Fibroblast of pulmonary artery (primary cell): ENCODE results near the gene MBNL2.

Source experiments
- DNase-seq: peaks from one replicate; pipeline ENCODE4 v3.0.0-alpha.2; 2010; ENCODE audit warnings: low read depth
- H3K4me3 ChIP-seq: replicated peaks from 2 replicates; pipeline ENCODE4 v1.5.1; 2011; ENCODE audit warnings: low read depth, mild to moderate bottlenecking, control low read depth, low read length, moderate library complexity
- TF ChIP-seq, protein P1 (sequence below): IDR thresholded peaks from 2 replicates; pipeline ENCODE4 v1.5.1; 2011; ENCODE audit warnings: mild to moderate bottlenecking, control low read depth, low read length, inconsistent platforms; ENCODE audit errors: missing control alignments

The MBNL2 gene

DNA sequence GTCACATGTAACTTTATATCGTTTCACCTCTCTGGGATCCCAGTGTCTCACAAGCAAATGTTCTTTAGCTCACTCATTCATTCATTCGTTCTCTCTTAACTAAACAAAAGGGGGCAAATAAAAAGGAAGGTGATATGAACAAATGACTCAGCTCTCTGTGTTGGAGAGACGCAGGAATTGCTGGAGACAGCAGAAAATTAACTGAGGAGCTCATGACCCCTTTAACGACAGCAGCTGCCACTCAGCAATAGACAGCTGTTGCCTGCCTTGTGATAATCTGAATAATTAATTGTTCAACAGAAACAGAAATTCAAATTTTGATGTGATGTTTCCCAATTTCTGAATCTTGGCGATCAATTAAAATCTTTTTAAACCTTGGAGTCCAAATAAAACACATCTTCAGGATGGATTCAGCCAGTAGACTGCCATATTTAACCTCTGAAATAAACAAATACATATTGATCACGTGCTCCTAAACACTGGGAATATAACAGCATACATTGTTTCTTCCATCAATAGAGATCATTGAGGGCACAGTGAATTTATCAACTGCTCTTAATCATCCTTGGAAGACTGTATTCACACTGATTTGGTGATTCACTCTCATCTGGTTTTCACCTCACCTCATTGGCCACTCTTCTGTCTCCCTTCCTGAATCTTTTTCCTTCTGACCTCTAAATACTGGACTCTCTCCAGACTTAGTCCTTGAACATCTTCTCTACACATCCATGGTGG, 63.3 kb downstream of the MBNL2 start:
- H3K4me3 ChIP-seq, result no peak overlapping the region
- DNase-seq, result no peak
- TF ChIP-seq, protein P1, sequence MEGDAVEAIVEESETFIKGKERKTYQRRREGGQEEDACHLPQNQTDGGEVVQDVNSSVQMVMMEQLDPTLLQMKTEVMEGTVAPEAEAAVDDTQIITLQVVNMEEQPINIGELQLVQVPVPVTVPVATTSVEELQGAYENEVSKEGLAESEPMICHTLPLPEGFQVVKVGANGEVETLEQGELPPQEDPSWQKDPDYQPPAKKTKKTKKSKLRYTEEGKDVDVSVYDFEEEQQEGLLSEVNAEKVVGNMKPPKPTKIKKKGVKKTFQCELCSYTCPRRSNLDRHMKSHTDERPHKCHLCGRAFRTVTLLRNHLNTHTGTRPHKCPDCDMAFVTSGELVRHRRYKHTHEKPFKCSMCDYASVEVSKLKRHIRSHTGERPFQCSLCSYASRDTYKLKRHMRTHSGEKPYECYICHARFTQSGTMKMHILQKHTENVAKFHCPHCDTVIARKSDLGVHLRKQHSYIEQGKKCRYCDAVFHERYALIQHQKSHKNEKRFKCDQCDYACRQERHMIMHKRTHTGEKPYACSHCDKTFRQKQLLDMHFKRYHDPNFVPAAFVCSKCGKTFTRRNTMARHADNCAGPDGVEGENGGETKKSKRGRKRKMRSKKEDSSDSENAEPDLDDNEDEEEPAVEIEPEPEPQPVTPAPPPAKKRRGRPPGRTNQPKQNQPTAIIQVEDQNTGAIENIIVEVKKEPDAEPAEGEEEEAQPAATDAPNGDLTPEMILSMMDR, result no peak

DNA sequence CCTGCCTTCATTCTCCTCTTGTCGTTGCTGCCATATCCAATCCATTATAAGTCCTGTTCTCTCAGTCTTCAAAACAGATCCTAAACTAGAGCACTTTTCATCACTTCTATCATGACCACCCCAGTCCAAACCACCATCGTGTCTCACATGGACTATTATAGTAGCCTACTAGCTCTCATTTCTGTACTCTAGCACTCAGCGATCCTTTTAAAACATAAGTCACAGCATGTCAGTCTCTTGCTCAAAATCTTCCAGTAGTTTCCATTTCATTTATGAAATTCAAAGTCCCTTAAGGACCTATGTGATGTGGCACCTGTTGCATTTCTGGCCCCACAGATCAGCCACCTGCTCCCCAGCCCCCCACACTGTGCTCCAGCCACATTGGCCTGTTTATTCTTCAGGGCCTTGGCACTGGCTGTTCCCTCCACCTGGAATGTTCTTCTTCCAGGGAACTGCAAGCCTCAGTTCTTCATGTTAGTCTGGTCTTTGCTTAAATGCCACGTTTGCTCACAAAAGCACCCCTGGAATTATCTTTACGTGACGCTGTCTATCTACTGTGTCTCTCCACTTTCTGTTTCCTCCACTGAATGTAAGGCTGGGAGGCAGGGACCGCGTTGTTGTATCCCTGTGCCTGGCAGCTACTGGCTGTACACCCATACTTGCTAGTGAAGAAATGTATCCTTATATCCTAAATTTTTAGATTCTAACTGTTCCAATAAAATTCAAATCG, 64.3 kb downstream of the MBNL2 start:
- H3K4me3 ChIP-seq, result no peak overlapping the region
- TF ChIP-seq, protein P1, result no peak
- DNase-seq, result no peak

DNA sequence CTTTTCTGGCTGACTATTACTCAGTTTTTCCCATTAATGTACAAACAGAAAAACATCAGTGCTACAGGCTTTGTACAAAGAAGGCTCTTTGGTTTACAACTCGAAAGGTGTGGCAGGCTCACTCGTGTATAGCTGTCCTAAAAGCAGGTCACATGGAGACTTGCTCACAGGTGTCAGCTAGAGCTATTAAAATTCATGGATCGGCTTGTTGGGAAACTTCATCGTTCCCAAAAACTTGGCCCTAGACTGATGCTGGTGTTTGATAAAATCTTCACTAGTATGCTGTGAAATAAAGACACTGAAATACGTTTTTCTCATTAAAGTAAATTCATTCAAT, 64.9 kb downstream of the MBNL2 start:
- TF ChIP-seq, protein P1, result no peak
- no peak for DNase-seq
- no peak overlapping the region for H3K4me3 ChIP-seq

DNA sequence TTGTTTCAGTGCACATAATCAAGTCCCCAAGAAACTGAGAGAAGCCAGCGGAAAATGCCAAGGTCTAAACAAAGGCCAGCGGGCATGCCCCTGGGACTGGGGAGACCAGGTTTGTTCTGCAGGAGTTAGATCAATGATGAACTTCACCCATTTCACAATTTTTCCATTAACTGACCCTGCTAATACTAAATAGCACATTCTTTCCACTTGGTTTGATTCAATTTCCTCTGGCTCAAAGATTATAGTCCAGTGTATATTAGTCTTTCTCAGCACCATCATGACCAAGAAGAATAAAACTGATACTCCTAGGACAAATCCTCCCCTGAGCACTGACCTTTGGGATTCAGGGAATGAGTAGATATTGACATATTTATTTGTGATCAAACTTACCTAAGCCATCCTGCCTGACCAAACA, 66.4 kb downstream of the MBNL2 start:
- TF ChIP-seq, protein P1, result no peak
- H3K4me3 ChIP-seq, result no peak overlapping the region
- no peak for DNase-seq

DNA sequence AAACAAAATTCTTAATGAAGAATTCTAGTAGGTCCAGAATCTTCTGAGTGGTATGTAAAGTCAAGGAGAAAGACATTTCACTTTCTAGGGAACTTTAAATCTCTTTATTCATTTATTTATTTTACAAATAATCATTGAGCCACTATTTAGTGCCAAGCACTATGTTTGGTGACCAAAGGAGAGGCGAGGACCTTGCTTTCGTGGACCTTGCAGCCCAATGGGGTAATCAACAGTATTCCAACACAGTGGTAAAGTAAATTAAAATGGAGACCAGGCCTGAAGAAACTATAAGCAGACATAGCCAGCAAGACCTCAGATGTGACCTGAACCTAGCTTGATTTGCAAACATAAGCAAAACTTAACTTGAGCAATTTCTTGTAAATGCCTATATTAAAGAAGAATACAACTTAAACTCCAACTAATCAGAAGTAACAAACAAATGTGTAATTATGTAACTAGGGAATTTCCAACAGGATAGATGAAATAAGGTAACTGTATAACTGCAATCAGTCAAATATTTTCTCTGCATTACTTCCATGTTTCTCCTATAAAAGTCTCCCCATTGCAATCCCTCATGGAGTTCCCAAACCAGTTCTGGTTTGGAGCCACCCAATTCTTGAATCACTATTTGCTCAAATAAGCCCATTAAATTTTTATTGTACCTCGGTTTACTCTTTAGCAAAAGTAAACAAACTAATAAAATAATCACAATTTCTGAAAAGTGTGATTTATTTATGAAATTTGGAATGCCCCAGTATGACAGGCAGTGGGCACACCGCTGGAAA, 67.6 kb downstream of the MBNL2 start:
- TF ChIP-seq, protein P1, result no peak
- H3K4me3 ChIP-seq, result no peak overlapping the region
- no peak for DNase-seq

DNA sequence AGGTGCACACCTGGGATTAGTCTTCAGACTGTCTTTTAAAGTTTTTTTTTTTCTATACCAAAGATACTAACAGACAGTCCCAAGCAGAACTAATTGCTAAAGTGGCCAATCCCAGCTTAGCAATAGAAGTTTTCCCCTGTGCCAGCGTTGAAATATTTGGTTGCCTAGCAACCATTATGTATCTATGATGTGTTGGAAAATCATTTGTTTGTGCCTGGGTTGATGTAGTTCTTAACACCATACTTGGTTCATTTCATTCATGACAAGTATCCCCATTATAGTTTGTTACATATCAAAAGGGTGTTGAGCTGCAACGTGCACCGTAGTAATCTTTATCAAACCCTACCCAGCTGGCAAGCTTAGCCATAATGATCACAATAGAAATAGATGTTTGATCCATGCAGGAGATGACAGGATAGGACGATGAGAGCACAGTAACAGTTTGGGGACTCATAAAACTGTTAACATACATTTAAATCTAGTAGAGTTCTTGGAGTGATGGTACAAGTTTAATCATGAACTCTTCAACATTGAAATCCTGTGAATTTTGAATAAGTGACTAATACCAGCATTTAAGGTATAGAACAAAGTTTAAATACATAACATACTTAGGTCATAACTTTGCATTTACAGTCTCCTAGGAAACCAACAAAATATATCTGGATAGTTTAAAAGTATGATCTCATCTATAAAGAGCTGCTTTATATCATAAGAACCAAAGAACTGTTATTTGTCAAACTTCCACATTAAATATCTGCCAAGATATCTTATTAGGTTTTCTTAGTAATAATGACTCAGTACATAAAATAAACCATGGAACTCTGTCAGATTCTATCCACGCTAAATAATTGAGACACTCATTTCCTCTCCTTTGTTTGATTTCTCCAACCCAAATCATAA, 73.4 kb downstream of the MBNL2 start:
- TF ChIP-seq, protein P1, result no peak
- no peak overlapping the region for H3K4me3 ChIP-seq
- DNase-seq, result peak; percentile 75
